ENCODE results near the gene SLC25A25.
"Not testable (repeated sequence)": the region's sequence is repeated elsewhere in the genome, so short reads cannot be mapped to it uniquely, and the experiment has no call there.

The SLC25A25 gene

DNA sequence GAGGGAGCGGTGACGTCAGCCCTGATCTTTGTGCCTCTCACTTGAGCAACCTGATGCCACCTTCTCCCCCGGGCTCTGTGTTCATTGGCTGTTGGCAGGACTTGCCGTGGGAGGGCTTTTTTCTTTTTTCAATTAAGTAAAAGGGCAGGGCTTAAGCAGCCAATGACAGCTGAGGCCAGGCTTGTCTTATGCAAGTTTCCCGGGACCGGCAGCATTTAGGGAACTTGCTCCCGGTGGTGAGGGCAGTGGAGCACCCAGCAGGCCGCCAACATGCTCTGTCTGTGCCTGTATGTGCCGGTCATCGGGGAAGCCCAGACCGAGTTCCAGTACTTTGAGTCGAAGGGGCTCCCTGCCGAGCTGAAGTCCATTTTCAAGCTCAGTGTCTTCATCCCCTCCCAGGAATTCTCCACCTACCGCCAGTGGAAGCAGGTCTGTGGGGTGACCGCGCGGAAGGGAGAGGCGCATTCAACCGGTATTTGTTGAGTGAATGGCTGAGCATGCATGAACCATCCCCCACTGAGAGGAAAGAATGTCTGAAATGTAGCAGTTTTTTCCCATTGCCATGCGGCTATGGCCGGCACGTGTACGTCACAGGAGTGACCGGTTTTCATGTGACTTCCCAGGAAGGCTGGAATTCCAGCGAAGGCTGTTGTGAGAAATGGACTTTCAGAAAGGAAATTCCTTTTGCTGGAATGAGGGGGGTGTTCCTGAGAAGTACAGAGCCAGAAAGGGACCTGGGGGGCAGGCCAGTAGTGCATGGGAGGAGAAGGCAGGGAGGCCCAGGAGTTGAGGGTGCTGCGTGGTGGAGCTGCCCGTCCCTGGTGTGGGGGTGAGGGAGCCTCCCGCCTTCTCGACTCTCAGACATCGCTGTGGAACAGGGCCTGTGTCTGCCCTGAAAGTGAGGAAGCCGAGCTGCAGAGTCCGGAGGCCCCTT is 30.5 kb downstream of the SLC25A25 start:
- DNase-seq: peak; percentile 81

DNA sequence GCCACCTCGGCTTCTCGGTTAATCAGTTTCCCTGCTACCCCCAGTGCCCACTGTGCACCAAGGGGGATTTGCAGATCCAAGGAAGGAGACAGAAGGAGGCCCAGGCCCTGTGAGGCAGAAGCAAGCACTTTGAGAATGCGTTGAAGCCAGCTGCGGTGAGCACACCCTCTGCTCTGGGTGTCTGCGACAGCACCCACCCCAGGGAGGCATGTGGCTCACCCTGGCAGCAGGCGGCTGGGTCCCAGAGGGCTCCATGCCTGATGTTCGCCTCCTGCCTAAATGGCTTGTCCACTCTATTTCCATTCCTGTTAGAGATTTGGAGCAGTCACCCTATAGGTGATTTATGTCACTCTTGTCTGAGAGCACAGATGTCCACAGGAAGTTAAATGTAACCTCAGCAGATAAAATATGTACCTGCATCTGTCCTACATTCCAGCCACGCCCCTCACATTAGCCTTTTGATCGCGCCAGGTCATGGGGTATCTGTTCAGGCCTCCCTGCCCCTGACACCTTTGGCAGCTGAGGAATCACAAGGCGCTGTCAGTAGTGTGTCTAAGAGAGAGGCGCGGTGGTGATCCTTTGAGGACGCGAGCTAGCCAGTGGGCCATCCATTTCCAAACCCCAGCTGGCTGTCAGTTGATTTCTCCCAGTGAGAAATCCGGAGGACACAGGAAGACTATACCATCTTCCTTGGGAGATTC is 31.3 kb downstream of the SLC25A25 start:
- DNase-seq: no peak

DNA sequence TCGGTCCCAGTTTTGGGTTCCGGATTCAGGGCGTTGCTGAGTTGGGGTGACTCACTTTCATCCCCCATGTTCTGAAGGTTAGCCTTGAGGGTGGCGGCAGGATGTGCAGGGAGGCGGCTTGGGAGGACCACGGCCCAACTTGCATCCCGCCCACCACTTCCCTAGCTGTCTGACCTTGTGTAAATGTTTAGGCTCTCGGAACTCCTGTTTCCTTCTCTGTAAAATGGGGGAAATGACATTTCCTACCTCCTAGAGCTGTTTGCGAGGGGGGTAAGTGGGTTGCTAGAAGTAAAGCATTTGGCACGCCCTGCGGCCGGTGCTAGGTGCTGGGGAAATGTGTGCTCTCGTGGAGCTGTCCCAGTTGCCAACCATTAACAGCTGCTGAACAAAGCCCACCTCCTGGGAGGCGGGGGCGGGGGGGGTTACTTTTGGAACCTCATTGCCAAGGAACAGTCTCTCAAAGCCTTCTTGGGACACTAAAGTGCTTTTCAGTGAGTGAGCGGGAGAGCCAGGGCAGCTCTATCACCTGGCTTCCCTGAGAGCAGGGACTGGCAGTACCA is 32.0 kb downstream of the SLC25A25 start:
- no peak for DNase-seq

DNA sequence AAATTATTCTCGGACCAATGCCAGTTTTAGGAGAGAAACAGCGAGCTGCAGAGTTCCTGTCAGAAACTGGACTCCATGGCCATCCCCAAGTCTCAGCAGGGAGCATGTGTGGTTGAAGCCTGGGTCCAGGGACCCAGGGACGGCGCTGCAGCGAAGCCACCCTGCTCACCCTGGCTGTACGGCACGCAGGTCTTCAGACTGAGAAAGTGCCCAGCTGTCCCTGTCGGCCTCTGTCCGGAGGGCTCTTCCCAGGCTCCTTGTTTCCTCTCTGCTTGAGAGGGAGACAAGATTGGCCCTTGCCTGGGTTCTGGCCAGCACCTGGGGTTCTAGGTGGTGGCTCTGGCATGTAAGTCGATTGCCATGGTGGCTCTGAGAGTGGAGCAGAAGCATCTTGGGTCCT is 32.5 kb downstream of the SLC25A25 start:
- no peak for DNase-seq

DNA sequence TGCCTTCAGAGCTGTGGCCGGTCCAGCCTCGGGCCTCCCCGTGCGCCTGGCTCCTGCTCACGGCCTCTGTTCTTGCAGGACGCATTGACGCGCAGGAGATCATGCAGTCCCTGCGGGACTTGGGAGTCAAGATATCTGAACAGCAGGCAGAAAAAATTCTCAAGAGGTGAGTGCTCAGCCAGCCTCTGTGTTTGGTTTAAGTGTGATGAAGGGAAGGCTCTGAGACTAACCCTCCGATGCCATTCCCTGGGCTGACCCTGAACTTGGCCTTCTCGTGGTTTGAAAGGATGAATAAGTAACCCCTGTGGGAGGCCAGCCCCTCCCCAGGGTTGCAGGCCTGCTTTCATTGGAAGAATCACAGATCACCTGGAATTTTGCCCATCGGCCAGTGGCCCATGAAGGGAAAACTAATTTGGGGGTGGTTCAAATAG is 33.2 kb downstream of the SLC25A25 start:
- DNase-seq: no peak

DNA sequence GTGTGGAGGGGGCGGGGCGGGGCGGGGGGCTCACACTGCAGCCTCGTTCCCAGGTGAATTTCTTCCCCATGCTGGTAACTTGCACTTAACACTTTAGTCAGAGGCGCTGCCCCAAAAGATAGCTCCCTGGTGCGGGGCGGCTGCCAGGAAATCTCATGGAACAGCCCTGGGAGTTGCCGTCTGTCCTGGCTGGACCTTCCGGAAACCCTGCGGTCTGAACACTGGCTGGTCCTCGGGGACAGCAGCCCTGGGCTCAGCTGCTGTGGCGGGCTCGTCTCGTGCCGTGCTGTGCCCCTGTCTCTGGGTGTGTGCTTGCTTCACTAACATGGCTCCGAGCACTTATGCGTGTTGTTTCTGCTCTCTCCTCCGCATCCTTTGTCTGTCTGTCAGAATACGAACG is 33.7 kb downstream of the SLC25A25 start:
- no peak for DNase-seq

DNA sequence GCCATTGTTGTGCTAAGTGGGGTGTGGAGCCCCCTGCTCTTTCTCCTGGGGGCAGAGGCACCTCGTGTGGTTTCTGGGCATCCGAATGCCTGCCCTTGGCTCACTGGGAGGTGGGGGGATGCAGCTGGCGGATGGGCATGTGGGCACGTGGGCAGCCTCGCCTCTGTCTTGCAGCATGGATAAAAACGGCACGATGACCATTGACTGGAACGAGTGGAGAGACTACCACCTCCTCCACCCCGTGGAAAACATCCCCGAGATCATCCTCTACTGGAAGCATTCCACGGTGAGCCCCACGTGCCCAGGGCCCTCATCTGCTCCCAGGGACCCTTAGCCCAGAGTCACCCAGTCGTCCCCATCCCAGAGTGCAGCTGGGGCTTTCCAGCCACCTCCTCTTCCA is 34.2 kb downstream of the SLC25A25 start:
- no peak for DNase-seq

DNA sequence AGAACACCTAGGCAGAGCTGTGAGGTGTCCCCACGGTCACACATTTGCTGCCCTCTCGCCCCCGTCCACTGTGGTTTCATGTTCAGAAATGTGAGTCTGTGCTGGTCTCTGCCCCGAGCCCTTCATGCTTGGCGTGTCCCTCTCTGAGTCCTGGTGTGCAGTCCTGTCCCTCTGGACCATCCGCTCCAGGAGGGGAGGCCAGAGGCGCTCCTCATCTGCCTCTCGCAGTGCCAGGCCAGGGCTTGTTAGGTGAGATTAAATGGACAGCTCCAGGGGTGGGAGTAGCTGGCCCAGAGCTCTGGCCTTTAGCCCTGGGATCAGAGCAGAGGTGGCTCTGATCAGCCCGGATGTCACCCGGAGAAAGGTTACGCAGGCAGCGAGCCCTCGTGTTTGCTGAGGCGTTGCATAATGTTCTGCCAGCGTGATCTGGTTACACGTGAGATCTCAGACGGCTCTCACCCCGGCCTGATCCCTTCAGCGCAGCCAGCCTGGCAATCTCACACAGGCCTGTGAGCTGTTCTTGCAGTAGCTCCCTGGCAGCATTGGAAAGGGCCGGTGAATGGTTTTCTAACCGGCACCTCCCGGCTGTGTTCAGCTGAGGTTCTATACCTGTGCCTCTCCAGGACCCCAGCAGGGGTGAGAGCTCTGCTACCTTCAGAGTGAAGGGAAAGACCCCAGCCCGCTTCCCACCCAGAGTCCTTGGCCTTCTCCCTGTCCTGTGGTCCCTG is 35.0 kb downstream of the SLC25A25 start:
- DNase-seq: no peak

DNA sequence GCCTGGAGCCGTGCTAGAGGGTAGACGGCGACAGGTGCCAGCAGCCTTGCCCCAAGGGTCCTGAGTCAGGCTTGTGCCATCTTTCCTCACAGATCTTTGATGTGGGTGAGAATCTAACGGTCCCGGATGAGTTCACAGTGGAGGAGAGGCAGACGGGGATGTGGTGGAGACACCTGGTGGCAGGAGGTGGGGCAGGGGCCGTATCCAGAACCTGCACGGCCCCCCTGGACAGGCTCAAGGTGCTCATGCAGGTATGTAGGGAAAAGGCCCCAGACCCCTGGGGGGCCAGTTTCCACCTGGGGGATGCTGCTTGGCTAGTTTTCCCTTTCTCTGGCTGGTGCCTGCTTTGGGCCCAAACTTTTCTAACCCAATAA is 35.5 kb downstream of the SLC25A25 start:
- peak; percentile 46 for DNase-seq

DNA sequence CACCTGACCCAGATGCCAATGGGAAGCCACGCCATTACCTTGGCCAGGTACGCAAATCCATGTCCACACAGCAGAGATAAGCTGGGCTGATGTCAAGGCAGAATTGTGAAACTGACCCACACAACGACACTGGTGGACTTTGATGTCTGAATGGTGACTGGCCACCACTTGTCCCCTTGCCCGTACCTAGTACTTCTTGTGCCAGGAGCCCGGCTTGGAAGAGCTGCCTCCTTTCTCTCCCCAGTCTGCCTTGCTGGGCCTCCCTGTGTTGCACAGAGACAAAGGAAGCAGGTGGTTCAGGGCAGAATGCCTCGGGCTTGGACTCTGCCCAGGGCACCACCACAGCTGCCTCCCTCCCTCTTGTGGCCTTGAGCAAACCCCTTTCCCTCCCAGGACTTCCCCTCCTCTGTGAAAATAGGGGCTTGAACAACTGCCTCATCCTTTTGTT is 36.2 kb downstream of the SLC25A25 start:
- peak; percentile 72 for DNase-seq

DNA sequence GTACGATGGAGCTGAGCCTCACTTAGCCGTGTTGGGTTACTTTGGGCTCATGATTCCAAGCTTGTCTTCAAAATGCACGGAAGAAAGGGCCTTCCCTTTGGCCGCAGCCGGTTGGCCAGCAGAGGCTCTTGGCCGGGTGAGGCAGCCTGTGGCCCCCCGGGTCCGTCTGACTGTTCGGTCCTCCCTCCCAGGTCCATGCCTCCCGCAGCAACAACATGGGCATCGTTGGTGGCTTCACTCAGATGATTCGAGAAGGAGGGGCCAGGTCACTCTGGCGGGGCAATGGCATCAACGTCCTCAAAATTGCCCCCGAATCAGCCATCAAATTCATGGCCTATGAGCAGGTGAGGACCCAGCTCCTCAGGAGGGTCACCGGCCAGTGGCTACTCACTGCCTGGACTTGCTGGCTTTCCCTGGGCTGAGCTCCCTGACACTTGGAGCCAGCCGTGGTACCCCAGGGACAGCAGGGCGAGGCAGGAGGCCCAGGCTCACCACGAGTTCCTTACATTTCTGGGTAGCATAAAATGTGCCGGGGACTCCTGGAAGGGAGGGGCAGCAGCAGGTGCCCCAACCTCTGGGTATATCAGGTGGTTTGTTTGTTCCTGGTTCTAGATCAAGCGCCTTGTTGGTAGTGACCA is 37.6 kb downstream of the SLC25A25 start:
- no peak for DNase-seq

DNA sequence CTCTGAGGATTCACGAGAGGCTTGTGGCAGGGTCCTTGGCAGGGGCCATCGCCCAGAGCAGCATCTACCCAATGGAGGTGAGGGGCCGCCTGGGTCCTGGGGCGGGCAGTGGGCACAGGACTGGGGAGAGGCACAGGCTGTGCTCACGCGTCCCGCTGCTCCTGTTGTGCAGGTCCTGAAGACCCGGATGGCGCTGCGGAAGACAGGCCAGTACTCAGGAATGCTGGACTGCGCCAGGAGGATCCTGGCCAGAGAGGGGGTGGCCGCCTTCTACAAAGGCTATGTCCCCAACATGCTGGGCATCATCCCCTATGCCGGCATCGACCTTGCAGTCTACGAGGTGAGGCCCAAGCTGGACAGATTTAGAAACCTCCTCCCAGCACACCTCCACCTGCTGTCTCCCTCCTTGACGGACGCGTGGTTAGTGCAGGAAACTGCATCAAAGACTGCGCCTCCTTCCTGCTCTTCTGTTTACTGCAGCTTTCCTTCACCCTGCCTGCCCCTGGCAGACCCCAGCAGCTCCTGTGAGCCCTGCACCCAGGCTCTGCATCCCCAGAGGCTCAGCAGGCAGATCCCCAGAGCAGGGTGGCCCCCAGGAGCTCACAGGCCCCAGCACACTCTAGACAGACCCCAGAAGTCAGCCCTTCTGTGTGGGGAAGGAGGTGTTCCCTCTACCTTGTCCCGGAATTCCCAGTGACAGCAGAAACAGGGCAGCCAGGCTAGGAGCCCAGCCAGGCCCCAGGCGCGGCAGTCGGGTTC is 38.3 kb downstream of the SLC25A25 start:
- DNase-seq: no peak

DNA sequence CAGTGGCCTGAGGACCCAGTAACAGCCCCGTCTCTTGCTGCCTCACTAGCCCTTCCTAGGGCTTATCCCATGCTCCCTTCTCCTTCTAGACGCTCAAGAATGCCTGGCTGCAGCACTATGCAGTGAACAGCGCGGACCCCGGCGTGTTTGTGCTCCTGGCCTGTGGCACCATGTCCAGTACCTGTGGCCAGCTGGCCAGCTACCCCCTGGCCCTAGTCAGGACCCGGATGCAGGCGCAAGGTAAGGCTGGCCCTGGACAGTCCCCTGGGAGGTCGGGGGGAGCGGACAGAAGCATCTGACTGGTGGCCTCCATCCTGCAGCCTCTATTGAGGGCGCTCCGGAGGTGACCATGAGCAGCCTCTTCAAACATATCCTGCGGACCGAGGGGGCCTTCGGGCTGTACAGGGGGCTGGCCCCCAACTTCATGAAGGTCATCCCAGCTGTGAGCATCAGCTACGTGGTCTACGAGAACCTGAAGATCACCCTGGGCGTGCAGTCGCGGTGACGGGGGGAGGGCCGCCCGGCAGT is 39.0 kb downstream of the SLC25A25 start:
- no peak for DNase-seq

DNA sequence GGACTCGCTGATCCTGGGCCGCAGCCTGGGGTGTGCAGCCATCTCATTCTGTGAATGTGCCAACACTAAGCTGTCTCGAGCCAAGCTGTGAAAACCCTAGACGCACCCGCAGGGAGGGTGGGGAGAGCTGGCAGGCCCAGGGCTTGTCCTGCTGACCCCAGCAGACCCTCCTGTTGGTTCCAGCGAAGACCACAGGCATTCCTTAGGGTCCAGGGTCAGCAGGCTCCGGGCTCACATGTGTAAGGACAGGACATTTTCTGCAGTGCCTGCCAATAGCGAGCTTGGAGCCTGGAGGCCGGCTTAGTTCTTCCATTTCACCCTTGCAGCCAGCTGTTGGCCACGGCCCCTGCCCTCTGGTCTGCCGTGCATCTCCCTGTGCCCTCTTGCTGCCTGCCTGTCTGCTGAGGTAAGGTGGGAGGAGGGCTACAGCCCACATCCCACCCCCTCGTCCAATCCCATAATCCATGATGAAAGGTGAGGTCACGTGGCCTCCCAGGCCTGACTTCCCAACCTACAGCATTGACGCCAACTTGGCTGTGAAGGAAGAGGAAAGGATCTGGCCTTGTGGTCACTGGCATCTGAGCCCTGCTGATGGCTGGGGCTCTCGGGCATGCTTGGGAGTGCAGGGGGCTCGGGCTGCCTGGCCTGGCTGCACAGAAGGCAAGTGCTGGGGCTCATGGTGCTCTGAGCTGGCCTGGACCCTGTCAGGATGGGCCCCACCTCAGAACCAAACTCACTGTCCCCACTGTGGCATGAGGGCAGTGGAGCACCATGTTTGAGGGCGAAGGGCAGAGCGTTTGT is 39.6 kb downstream of the SLC25A25 start:
- no peak for DNase-seq

DNA sequence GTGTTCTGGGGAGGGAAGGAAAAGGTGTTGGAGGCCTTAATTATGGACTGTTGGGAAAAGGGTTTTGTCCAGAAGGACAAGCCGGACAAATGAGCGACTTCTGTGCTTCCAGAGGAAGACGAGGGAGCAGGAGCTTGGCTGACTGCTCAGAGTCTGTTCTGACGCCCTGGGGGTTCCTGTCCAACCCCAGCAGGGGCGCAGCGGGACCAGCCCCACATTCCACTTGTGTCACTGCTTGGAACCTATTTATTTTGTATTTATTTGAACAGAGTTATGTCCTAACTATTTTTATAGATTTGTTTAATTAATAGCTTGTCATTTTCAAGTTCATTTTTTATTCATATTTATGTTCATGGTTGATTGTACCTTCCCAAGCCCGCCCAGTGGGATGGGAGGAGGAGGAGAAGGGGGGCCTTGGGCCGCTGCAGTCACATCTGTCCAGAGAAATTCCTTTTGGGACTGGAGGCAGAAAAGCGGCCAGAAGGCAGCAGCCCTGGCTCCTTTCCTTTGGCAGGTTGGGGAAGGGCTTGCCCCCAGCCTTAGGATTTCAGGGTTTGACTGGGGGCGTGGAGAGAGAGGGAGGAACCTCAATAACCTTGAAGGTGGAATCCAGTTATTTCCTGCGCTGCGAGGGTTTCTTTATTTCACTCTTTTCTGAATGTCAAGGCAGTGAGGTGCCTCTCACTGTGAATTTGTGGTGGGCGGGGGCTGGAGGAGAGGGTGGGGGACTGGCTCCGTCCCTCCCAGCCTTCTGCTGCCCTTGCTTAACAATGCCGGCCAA is 40.4 kb downstream of the SLC25A25 start:
- DNase-seq: no peak

DNA sequence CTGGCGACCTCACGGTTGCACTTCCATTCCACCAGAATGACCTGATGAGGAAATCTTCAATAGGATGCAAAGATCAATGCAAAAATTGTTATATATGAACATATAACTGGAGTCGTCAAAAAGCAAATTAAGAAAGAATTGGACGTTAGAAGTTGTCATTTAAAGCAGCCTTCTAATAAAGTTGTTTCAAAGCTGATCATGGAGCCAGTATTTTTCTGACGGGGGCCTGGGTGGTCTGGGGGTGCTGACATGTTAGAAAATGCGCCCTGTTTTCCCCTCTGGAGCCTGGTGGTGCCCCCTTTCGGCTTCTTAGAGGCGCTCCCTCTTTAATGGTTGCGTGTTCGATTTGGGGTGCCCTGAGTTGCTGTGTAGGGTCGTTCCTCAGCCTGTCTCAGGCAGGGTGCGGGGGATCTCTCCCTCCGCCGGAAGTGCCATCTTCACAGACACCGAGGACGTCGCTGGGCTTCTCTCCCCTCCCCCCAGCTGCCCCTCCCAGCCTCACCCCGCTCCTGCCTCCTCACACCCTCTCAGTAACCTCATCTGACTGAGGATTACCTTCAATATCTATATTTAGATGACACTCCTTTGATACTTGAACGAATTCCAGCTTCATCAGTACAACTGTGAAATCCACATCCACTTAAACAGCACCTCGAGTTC is 41.1 kb downstream of the SLC25A25 start:
- DNase-seq: no peak

DNA sequence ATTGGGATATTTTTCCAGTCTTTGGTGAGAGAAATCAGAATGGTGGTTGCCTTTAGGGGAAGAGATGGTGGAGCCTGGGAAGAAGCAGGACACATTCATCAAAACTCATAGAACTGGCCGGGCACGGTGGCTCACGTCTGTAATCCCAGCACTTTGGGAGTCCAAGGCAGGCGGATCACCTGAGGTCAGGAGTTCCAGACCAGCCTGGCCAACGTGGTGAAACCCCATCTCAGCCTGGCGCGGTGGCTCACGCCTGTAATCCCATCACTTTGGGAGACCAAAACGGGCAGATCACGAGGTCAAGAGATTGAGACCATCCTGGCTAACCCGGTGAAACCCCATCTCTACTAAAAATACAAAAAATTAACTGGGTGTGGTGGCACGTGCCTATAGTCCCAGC is 43.7 kb downstream of the SLC25A25 start:
- DNase-seq: not testable (repeated sequence)

DNA sequence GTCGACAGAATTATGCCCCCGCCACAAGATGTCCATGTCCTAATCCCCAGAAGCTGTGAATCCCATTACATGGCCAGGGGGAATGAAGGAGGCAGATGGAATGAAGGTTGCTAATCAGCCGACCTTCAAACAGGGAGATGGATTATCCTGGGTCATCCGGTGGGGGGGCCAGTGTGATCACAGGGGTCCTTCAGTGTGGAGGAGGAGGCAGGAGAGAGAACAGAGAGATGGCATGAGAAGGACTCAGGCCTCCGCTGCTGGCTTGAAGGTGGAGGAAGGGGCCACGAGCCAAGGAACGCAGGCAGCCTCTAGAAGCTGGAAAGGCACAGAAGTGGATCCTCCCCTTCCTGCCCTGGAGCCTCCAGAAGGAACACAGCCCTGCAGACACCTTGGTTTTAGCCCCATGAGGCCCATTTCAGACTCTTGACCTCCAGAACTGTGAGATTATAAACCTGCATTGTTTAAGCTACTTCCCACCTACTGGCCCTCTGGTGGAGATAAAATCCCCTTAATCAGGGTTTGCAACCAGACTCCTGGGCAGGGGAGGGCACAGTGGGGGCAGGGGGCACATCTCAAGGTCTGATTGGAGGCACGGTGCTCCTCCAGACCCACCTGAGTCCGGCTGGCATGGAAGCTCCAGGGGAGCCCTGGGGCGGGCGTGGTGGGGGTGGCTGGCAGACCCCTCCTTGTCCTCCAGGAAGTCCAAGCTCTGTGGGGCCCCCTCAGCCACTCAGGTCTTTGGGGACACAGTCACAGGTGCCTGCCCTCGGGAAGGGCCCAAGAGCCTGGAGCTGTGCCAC is 45.7 kb downstream of the SLC25A25 start:
- no peak for DNase-seq

Data from NCI-H146 (cell line).